GM23338 (cell line): Measurements from ENCODE around the gene MFSD8. TPM values are rescaled to one million over a fixed set of nuclear protein-coding genes. Genes with fewer than 3 reads are reported as not detected.

Experiments used
- ATAC-seq: fragments of 200-7000 bp; cut with Tn5 transposase; 3 replicates; pipeline ENCODE4 v1.9.1; 2020
- DNase-seq: peaks from one replicate; pipeline ENCODE4 v3.0.0-alpha.2; 2015; ENCODE audit warnings: low spot score
- H2AFZ ChIP-seq: fragments of 200-600 bp; sonication (generic); 2 replicates; pipeline ENCODE4 v1.8.0; 2016; ENCODE audit warnings: antibody characterized with exemption, mild to moderate bottlenecking, moderate library complexity
- H3F3A ChIP-seq: fragments of 200-600 bp; sonication (generic); replicated peaks from 2 replicates; pipeline ENCODE4 v1.8.0; 2017; ENCODE audit warnings: antibody characterized with exemption, mixed run types, low read depth
- H3K27ac ChIP-seq: fragments of 200-600 bp; sonication (generic); 2 replicates; pipeline ENCODE4 v1.6.1; 2016; ENCODE audit warnings: low read depth
- H3K27me3 ChIP-seq: fragments of 200-600 bp; sonication (generic); 2 replicates; pipeline ENCODE4 v1.8.0; 2016; ENCODE audit warnings: mild to moderate bottlenecking, mixed run types, moderate library complexity; ENCODE audit not compliant: insufficient read depth
- H3K36me3 ChIP-seq: fragments of 200-600 bp; sonication (generic); 2 replicates; pipeline ENCODE4 v1.8.0; 2016; ENCODE audit warnings: mild to moderate bottlenecking; ENCODE audit not compliant: insufficient read depth
- H3K4me1 ChIP-seq: fragments of 200-600 bp; sonication (generic); 2 replicates; pipeline ENCODE4 v1.8.0; 2016; ENCODE audit warnings: mild to moderate bottlenecking, moderate library complexity; ENCODE audit not compliant: insufficient read depth
- H3K4me2 ChIP-seq: fragments of 200-600 bp; sonication (generic); 2 replicates; pipeline ENCODE4 v1.7.1; 2017; ENCODE audit warnings: mixed run types
- H3K4me3 ChIP-seq: fragments of 200-600 bp; sonication (generic); 2 replicates; pipeline ENCODE4 v1.6.1; 2016; ENCODE audit warnings: mixed run types
- H3K79me2 ChIP-seq: fragments of 200-600 bp; sonication (generic); replicated peaks from 2 replicates; pipeline ENCODE4 v1.8.0; 2017; ENCODE audit warnings: mild to moderate bottlenecking; ENCODE audit not compliant: insufficient read depth
- H3K9me2 ChIP-seq: fragments of 200-600 bp; sonication (generic); 2 replicates; pipeline ENCODE4 v1.8.0; 2017; ENCODE audit not compliant: insufficient read depth
- H4K20me1 ChIP-seq: fragments of 200-600 bp; sonication (generic); replicated peaks from 2 replicates; pipeline ENCODE4 v1.8.0; 2017; ENCODE audit warnings: mild to moderate bottlenecking; ENCODE audit not compliant: insufficient read depth
- H3K27ac Mint-ChIP-seq: 2 replicates; pipeline ENCODE4 v1.8.0; 2020; ENCODE audit warnings: inconsistent platforms, mild to moderate bottlenecking, moderate library complexity, mixed read lengths
- H3K27me3 Mint-ChIP-seq: 3 replicates; pipeline ENCODE4 v1.8.0; 2022; ENCODE audit warnings: low read depth, mild to moderate bottlenecking, moderate library complexity, mixed read lengths, inconsistent platforms; ENCODE audit not compliant: insufficient read depth, poor library complexity
- H3K36me3 Mint-ChIP-seq: 3 replicates; pipeline ENCODE4 v1.8.0; 2021; ENCODE audit warnings: low read depth, mild to moderate bottlenecking, inconsistent platforms, moderate library complexity, mixed read lengths
- H3K4me1 Mint-ChIP-seq: 3 replicates; pipeline ENCODE4 v1.8.0; 2020; ENCODE audit warnings: mild to moderate bottlenecking, inconsistent platforms, mixed read lengths
- H3K4me3 Mint-ChIP-seq: 3 replicates; pipeline ENCODE4 v1.8.0; 2021; ENCODE audit warnings: moderate library complexity, mild to moderate bottlenecking, inconsistent platforms, mixed read lengths
- H3K9me3 Mint-ChIP-seq: 3 replicates; pipeline ENCODE4 v1.8.0; 2020; ENCODE audit warnings: moderate library complexity, mild to moderate bottlenecking, inconsistent platforms, mixed read lengths
- CREB1 ChIP-seq: fragments of 250-450 bp; sonication (Bioruptor Pico); IDR thresholded peaks from 2 replicates; pipeline ENCODE4 v1.5.0; 2020; ENCODE audit warnings: low read depth, mild to moderate bottlenecking, moderate library complexity
- CTCF ChIP-seq, 2 experiments: fragments of 200-600 bp in 1 of 2; sonication (generic) in 1 of 2; conservative IDR thresholded peaks; 2 replicates each; pipeline versions ENCODE4 v1.5.1 to v1.6.1; 2016 to 2017; ENCODE audit warnings: antibody characterized with exemption in 2 of 2, low read depth in 2 of 2, mild to moderate bottlenecking in 2 of 2, moderate library complexity in 1 of 2
- ETS1 ChIP-seq: IDR thresholded peaks from 2 replicates; pipeline ENCODE4 v1.6.1; 2016; ENCODE audit warnings: antibody characterized with exemption
- EZH2 ChIP-seq: fragments of 200-600 bp; sonication (generic); IDR thresholded peaks from one replicate; pipeline ENCODE4 v1.8.0; 2017; ENCODE audit warnings: antibody characterized with exemption, mild to moderate bottlenecking, low read depth; ENCODE audit not compliant: unreplicated experiment
- EZH2phosphoT487 ChIP-seq: fragments of 200-600 bp; sonication (generic); IDR thresholded peaks from one replicate; pipeline ENCODE4 v1.8.1; 2018; ENCODE audit warnings: antibody characterized with exemption; ENCODE audit not compliant: unreplicated experiment
- JUNB ChIP-seq: IDR thresholded peaks from one replicate; pipeline ENCODE4 v1.6.1; 2016; ENCODE audit warnings: antibody characterized with exemption; ENCODE audit not compliant: unreplicated experiment
- NANOG ChIP-seq: IDR thresholded peaks from 2 replicates; pipeline ENCODE4 v1.6.1; 2016; ENCODE audit warnings: antibody characterized with exemption, borderline replicate concordance
- REST ChIP-seq: IDR thresholded peaks from one replicate; pipeline ENCODE4 v1.6.1; 2018; ENCODE audit warnings: antibody characterized with exemption; ENCODE audit not compliant: unreplicated experiment
- ZNF114 ChIP-seq: fragments of 250-450 bp; sonication (Bioruptor Pico); IDR thresholded peaks from 2 replicates; pipeline ENCODE4 v1.5.0; 2020; ENCODE audit warnings: mild to moderate bottlenecking, moderate library complexity
- ZNF462 ChIP-seq: fragments of 250-450 bp; sonication (Bioruptor Pico); IDR thresholded peaks from 2 replicates; pipeline ENCODE4 v1.5.0; 2020; ENCODE audit warnings: mild to moderate bottlenecking, moderate library complexity
- polyA plus RNA-seq: library from polyadenylated mRNA; unstranded; fragments of >200 nt; fragmentation: Nextera tagmentation; extraction: Ambion mirVana; gene quantifications from 2 replicates; pipeline ENCODE4 v1.2.1, GENCODE V29; 2016
- total RNA-seq: library from RNA; depleted of rRNA; stranded (reverse); fragments of >200 nt; shearing (Covaris generic); gene quantifications from 2 replicates; pipeline ENCODE4 v1.2.3, GENCODE V29; 2014

MFSD8 gene
- total and polyA plus RNA-seq, 2 experiments from 2014 or later, result 23.6 to 24.0 TPM

GRCh38 chr4:128009428-128009827 is 44.5 kb upstream of the MFSD8 start (continued):
- TF ChIP-seq ZNF462, result no peak
- TF ChIP-seq CTCF (conservative IDR thresholded peaks at IDR 0.05; ENCODE audit: low read depth in 2 of 2), result no peak

GRCh38 chr4:128006592-128006991 is 41.6 kb upstream of the MFSD8 start:
- Mint-ChIP-seq H3K9me3 (no peaks in the 10 kb centered on the region), H3K36me3 (peaks cover 10% of the 10 kb centered on the region), H3K4me1 (no peaks in the 10 kb centered on the region), H3K27me3 (peaks cover 1% of the 10 kb centered on the region), H3K4me3 (no peak overlapping the region), H3K27ac (no peak overlapping the region)
- Histone ChIP-seq H3K4me1 (no peaks in the 10 kb centered on the region), H3F3A (no peaks in the 10 kb centered on the region), H3K9me2 (no peaks in the 10 kb centered on the region), H2AFZ (no peak overlapping the region), H3K36me3 (0 out of 2 replicates have a peak, but pooled peaks cover 3% of the 10 kb centered on the region), H3K4me2 (no peak overlapping the region), H3K79me2 (peaks cover 3% of the 10 kb centered on the region; the same call in 1 of the 2 replicates), H4K20me1 (no peaks in the 10 kb centered on the region), H3K27ac (no peak overlapping the region), H3K4me3 (no peak overlapping the region), H3K27me3 (no peaks in the 10 kb centered on the region)
- DNase-seq (no peak), ATAC-seq (no peak)
- TF ChIP-seq JUNB, result no peak
- TF ChIP-seq ETS1, result no peak
- no peak for TF ChIP-seq EZH2phosphoT487
- TF ChIP-seq EZH2, result no peak
- no peak for TF ChIP-seq CTCF (conservative IDR thresholded peaks at IDR 0.05; ENCODE audit: low read depth in 2 of 2)
- TF ChIP-seq REST, result no peak
- no peak for TF ChIP-seq ZNF114
- no peak for TF ChIP-seq NANOG
- no peak for TF ChIP-seq CREB1 (CRISPR knock-in tag)
